NT2/D1 (cell line): ENCODE data around the gene NLGN1.

Experiments used
- SUZ12 ChIP-seq: IDR thresholded peaks from 2 replicates; pipeline ENCODE4 v1.6.1; 2011; ENCODE audit not compliant: insufficient read length, insufficient read depth; ENCODE audit errors: extremely low read depth
- YY1 ChIP-seq: IDR thresholded peaks from 2 replicates; pipeline ENCODE4 v1.6.1; 2011; ENCODE audit not compliant: insufficient read length, insufficient read depth
- ZNF274 ChIP-seq: IDR thresholded peaks from 2 replicates; pipeline ENCODE4 v1.6.1; 2011; ENCODE audit warnings: mild to moderate bottlenecking, low read depth, low read length

DNA sequence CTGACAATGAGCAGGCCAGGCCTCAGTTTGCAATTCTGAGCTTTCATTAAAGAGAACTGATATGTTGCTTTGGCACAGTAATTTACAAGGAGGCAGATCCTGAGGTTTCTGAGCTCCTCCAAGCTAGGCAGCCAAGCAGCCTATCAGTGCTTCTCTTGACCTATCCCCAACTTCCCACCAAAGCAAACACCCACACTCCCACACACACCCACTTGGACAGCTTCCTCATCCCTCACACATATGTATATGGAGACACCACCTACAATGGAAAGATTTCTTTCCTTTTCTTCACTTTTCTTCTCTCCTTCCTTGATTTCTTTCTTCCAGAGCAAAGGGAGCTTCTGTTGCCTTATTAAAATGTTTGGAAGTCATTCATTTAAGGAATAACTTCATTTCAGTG, 217.0 kb downstream of the NLGN1 start:
- TF ChIP-seq YY1 (no peak), SUZ12 (no peak), ZNF274 (no peak)
